ENCODE results near the gene TNPO1. TPM values are rescaled to one million over a fixed set of nuclear protein-coding genes. Genes with fewer than 3 reads are reported as not detected.
A peak's percentile ranks its signal among the peaks of the same experiment; 100 is the strongest.

TNPO1 gene
- total and polyA plus RNA-seq, 10 of the 15 experiments (the other 5 are each of a cell fraction or from before 2014, with no cell fraction given) = 18.1 to 123 (median 79.2) TPM

DNA sequence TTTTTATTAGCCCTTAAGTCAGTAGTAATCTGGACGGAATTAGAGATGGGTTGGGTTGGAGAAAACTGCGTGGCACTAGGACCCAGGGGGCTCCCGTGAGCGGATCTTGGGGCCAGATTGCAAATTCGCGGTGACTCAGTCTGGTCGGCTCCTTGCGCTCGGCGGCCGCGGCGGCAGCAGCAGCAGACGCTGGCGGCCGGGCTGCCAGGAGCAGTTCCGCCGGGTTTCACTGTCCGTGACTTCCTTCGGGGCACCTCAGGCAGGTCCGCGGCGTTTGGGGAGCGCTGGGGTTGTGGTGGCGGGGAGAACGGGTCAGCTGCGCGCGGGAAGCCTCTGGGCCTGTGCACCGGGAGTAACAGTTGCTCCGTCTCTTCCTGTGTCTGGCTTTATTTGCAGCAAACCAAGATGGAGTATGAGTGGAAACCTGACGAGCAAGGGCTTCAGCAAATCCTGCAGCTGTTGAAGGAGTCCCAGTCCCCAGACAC lies 31.6 kb downstream of the TNPO1 start (continued):
- TF ChIP-seq GATAD2B (conservative IDR thresholded peaks at IDR 0.05; ENCODE audit: low read depth) (no peak; the same call in 1 of the 2 replicates), TCF7 (IDR thresholded peaks at IDR 0.05; ENCODE audit: borderline replicate concordance) (no peak), SMARCA5 (IDR thresholded peaks at IDR 0.05) (0 out of 2 replicates have a peak, but pooled peaks have one; percentile 30), YY1 (IDR thresholded peaks at IDR 0.05; ENCODE audit: low read depth, low read length) (peak; percentile 68), IKZF2 (IDR thresholded peaks at IDR 0.05) (peak in 1 of 2 experiments; percentile 61; a peak in 1 of 4 replicates), IRF4 (IDR thresholded peaks at IDR 0.05; ENCODE audit: low read depth, low read length) (0 out of 2 replicates have a peak, but pooled peaks have one; percentile 48), JUNB (IDR thresholded peaks at IDR 0.05) (no peak), FOXK2 (IDR thresholded peaks at IDR 0.05) (no peak), POU2F2 (IDR thresholded peaks at IDR 0.05; ENCODE audit: borderline replicate concordance, low read depth, low read length) (peak; percentile 97), BHLHE40 (IDR thresholded peaks at IDR 0.05; ENCODE audit: borderline replicate concordance in 1 of 2, low read depth in 2 of 2, low read length in 1 of 2) (peak; percentile 66 to 71), ZBED1 (IDR thresholded peaks at IDR 0.05; ENCODE audit: borderline replicate concordance) (no peak), FOS (IDR thresholded peaks at IDR 0.05; ENCODE audit: borderline replicate concordance, extremely low read depth, insufficient read length) (no peak), SMC3 (IDR thresholded peaks at IDR 0.05; ENCODE audit: borderline replicate concordance, low read length) (no peak), KLF5 (IDR thresholded peaks at IDR 0.05; ENCODE audit: partially characterized antibody) (no peak), HCFC1 (IDR thresholded peaks at IDR 0.05; ENCODE audit: low read length) (peak; percentile 48; the same call in 1 of the 2 replicates), BACH1 (IDR thresholded peaks at IDR 0.05; ENCODE audit: borderline replicate concordance) (0 out of 2 replicates have a peak, but pooled peaks have one; percentile 41)
- TF ChIP-seq, protein P1, sequence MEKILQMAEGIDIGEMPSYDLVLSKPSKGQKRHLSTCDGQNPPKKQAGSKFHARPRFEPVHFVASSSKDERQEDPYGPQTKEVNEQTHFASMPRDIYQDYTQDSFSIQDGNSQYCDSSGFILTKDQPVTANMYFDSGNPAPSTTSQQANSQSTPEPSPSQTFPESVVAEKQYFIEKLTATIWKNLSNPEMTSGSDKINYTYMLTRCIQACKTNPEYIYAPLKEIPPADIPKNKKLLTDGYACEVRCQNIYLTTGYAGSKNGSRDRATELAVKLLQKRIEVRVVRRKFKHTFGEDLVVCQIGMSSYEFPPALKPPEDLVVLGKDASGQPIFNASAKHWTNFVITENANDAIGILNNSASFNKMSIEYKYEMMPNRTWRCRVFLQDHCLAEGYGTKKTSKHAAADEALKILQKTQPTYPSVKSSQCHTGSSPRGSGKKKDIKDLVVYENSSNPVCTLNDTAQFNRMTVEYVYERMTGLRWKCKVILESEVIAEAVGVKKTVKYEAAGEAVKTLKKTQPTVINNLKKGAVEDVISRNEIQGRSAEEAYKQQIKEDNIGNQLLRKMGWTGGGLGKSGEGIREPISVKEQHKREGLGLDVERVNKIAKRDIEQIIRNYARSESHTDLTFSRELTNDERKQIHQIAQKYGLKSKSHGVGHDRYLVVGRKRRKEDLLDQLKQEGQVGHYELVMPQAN (conservative IDR thresholded peaks at IDR 0.05) = peak; percentile 72; the same call in 1 of the 2 replicates
- TF ChIP-seq, protein P2, sequence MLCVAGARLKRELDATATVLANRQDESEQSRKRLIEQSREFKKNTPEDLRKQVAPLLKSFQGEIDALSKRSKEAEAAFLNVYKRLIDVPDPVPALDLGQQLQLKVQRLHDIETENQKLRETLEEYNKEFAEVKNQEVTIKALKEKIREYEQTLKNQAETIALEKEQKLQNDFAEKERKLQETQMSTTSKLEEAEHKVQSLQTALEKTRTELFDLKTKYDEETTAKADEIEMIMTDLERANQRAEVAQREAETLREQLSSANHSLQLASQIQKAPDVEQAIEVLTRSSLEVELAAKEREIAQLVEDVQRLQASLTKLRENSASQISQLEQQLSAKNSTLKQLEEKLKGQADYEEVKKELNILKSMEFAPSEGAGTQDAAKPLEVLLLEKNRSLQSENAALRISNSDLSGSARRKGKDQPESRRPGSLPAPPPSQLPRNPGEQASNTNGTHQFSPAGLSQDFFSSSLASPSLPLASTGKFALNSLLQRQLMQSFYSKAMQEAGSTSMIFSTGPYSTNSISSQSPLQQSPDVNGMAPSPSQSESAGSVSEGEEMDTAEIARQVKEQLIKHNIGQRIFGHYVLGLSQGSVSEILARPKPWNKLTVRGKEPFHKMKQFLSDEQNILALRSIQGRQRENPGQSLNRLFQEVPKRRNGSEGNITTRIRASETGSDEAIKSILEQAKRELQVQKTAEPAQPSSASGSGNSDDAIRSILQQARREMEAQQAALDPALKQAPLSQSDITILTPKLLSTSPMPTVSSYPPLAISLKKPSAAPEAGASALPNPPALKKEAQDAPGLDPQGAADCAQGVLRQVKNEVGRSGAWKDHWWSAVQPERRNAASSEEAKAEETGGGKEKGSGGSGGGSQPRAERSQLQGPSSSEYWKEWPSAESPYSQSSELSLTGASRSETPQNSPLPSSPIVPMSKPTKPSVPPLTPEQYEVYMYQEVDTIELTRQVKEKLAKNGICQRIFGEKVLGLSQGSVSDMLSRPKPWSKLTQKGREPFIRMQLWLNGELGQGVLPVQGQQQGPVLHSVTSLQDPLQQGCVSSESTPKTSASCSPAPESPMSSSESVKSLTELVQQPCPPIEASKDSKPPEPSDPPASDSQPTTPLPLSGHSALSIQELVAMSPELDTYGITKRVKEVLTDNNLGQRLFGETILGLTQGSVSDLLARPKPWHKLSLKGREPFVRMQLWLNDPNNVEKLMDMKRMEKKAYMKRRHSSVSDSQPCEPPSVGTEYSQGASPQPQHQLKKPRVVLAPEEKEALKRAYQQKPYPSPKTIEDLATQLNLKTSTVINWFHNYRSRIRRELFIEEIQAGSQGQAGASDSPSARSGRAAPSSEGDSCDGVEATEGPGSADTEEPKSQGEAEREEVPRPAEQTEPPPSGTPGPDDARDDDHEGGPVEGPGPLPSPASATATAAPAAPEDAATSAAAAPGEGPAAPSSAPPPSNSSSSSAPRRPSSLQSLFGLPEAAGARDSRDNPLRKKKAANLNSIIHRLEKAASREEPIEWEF (IDR thresholded peaks at IDR 0.05; ENCODE audit: insufficient replicate concordance, low read depth, low read length) = peak; percentile 30
- TF ChIP-seq, protein P3, sequence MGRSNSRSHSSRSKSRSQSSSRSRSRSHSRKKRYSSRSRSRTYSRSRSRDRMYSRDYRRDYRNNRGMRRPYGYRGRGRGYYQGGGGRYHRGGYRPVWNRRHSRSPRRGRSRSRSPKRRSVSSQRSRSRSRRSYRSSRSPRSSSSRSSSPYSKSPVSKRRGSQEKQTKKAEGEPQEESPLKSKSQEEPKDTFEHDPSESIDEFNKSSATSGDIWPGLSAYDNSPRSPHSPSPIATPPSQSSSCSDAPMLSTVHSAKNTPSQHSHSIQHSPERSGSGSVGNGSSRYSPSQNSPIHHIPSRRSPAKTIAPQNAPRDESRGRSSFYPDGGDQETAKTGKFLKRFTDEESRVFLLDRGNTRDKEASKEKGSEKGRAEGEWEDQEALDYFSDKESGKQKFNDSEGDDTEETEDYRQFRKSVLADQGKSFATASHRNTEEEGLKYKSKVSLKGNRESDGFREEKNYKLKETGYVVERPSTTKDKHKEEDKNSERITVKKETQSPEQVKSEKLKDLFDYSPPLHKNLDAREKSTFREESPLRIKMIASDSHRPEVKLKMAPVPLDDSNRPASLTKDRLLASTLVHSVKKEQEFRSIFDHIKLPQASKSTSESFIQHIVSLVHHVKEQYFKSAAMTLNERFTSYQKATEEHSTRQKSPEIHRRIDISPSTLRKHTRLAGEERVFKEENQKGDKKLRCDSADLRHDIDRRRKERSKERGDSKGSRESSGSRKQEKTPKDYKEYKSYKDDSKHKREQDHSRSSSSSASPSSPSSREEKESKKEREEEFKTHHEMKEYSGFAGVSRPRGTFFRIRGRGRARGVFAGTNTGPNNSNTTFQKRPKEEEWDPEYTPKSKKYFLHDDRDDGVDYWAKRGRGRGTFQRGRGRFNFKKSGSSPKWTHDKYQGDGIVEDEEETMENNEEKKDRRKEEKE (IDR thresholded peaks at IDR 0.05) = no peak
- TF ChIP-seq, protein P4, sequence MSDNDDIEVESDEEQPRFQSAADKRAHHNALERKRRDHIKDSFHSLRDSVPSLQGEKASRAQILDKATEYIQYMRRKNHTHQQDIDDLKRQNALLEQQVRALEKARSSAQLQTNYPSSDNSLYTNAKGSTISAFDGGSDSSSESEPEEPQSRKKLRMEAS (IDR thresholded peaks at IDR 0.05; ENCODE audit: low read depth, low read length) = no peak

Measured in GM12878 (cell line).